ENCODE measurements around the gene TMEM170A. TPM values are rescaled to one million over a fixed set of nuclear protein-coding genes. Genes with fewer than 3 reads are reported as not detected.
"Not testable (repeated sequence)": the region's sequence is repeated elsewhere in the genome, so short reads cannot be mapped to it uniquely, and the experiment has no call there.

The TMEM170A gene
- total RNA-seq, 1 donor from 2014 or later, result 38.4 TPM

- Mint-ChIP-seq H3K9me3 (no peaks in the 10 kb centered on the region), H3K36me3 (peaks cover 4% of the 10 kb centered on the region), H3K27me3 (ENCODE audit: low read depth) (no peaks in the 10 kb centered on the region), H3K4me1 (peaks cover 41% of the 10 kb centered on the region), H3K4me3 (no peak overlapping the region), H3K27ac (no peak overlapping the region)
- DNase-seq (ENCODE audit: low spot score in 2 of 2, unreplicated experiment in 2 of 2), result no peak
- no peak for TF ChIP-seq CTCF (IDR thresholded peaks at IDR 0.05; ENCODE audit: unreplicated experiment)
Measured at GRCh38 chr16:75458439-75458838, 6.0 kb downstream of the TMEM170A start.

- peaks cover 4% of the 10 kb centered on the region for H3K36me3 Mint-ChIP-seq
- no peak for TF ChIP-seq CTCF (IDR thresholded peaks at IDR 0.05; ENCODE audit: unreplicated experiment)
- H3K4me3 Mint-ChIP-seq, result no peak overlapping the region
- DNase-seq (ENCODE audit: low spot score in 2 of 2, unreplicated experiment in 2 of 2), result no peak
- H3K27ac Mint-ChIP-seq, result no peak overlapping the region
- no peaks in the 10 kb centered on the region for H3K27me3 Mint-ChIP-seq (ENCODE audit: low read depth)
- H3K4me1 Mint-ChIP-seq, result peaks cover 41% of the 10 kb centered on the region
- H3K9me3 Mint-ChIP-seq, result no peaks in the 10 kb centered on the region
Measured at GRCh38 chr16:75458029-75458428, 6.5 kb downstream of the TMEM170A start.

GRCh38 chr16:75457485-75458021, 6.9 kb downstream of the TMEM170A start:
- H3K9me3 Mint-ChIP-seq, result no peaks in the 10 kb centered on the region
- peak overlapping the region; percentile 44 for H3K27ac Mint-ChIP-seq
- H3K4me1 Mint-ChIP-seq, result peaks cover 40% of the 10 kb centered on the region
- no peak for DNase-seq (ENCODE audit: low spot score in 2 of 2, unreplicated experiment in 2 of 2)
- H3K27me3 Mint-ChIP-seq (ENCODE audit: low read depth), result no peaks in the 10 kb centered on the region
- TF ChIP-seq CTCF (IDR thresholded peaks at IDR 0.05; ENCODE audit: unreplicated experiment), result no peak
- no peak overlapping the region for H3K4me3 Mint-ChIP-seq
- peaks cover 4% of the 10 kb centered on the region for H3K36me3 Mint-ChIP-seq

- DNase-seq (ENCODE audit: low spot score in 2 of 2, unreplicated experiment in 2 of 2), result no peak
- Mint-ChIP-seq H3K36me3 (peaks cover 4% of the 10 kb centered on the region), H3K27me3 (ENCODE audit: low read depth) (no peaks in the 10 kb centered on the region), H3K9me3 (no peaks in the 10 kb centered on the region), H3K27ac (no peak overlapping the region), H3K4me3 (no peak overlapping the region), H3K4me1 (peaks cover 36% of the 10 kb centered on the region)
- TF ChIP-seq CTCF (IDR thresholded peaks at IDR 0.05; ENCODE audit: unreplicated experiment), result no peak
Measured at GRCh38 chr16:75456971-75457370, 7.5 kb downstream of the TMEM170A start.

GRCh38 chr16:75456486-75456885, 8.0 kb downstream of the TMEM170A start:
- not testable (repeated sequence) for H3K36me3 Mint-ChIP-seq; H3K4me3 Mint-ChIP-seq; H3K27ac Mint-ChIP-seq; H3K27me3 Mint-ChIP-seq (ENCODE audit: low read depth); DNase-seq (ENCODE audit: low spot score in 2 of 2, unreplicated experiment in 2 of 2); H3K9me3 Mint-ChIP-seq
- H3K4me1 Mint-ChIP-seq, result peaks cover 31% of the 10 kb centered on the region

GRCh38 chr16:75455677-75456076, 8.8 kb downstream of the TMEM170A start:
- DNase-seq (ENCODE audit: low spot score in 2 of 2, unreplicated experiment in 2 of 2), result no peak
- H3K27ac Mint-ChIP-seq, result no peak overlapping the region
- no peaks in the 10 kb centered on the region for H3K9me3 Mint-ChIP-seq

More at GRCh38 chr16:75455677-75456076, 8.8 kb downstream of the TMEM170A start:
- Mint-ChIP-seq H3K36me3 (peaks cover 14% of the 10 kb centered on the region), H3K4me3 (no peak overlapping the region), H3K27me3 (ENCODE audit: low read depth) (no peaks in the 10 kb centered on the region), H3K4me1 (peaks cover 27% of the 10 kb centered on the region)
- no peak for TF ChIP-seq CTCF (IDR thresholded peaks at IDR 0.05; ENCODE audit: unreplicated experiment)
